ENCODE data around the gene PLXNA2. TPM values are rescaled to one million over a fixed set of nuclear protein-coding genes. Genes with fewer than 3 reads are reported as not detected.

PLXNA2 gene
- total RNA-seq, 4 donors from 2014 or later, result 12.2 to 45.7 (median 21.8) TPM

DNA sequence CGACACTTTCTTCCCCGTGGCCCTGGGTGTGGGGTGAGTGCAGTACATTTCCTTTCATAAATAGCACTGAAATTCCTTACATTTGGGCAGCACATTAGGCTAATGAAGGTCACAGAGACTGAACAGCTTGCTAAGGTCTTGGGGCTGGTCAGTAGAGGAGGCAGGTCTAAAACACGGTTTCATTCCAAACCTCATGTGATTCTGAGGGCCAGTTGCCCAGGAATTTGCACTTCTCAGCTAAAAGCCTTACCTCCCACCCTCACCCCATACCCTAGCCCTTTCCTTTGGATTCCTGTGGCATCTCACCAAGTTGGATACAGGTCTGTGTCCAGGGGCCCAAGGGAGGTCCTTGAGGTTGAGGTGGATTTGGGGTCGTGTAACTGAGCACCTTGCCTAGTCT is 185.4 kb downstream of the PLXNA2 start:
- Histone ChIP-seq H3K4me3 (replicated peaks in 1 of 3) (no peak overlapping the region), H3K27me3 (no peaks in the 10 kb centered on the region), H3K9me3 (no peaks in the 10 kb centered on the region), H3K4me1 (peaks cover 13 to 17% of the 10 kb centered on the region in 2 donors), H3K27ac (peak overlapping the region; percentile 41 to 77 (median 55)), H3K36me3 (no peaks in the 10 kb centered on the region)
- DNase-seq, result peak; percentile 26 to 60
- intact Hi-C loops (cut with DNase I), result loop anchor here (2.0 kb wide), 1 partner anchor 28 kb away; no protein-coding TSS in a partner anchor
- WGBS, 2 donors, result 67% methylated on average over 4 of the region's 4 CpGs
- TF ChIP-seq, protein P1, sequence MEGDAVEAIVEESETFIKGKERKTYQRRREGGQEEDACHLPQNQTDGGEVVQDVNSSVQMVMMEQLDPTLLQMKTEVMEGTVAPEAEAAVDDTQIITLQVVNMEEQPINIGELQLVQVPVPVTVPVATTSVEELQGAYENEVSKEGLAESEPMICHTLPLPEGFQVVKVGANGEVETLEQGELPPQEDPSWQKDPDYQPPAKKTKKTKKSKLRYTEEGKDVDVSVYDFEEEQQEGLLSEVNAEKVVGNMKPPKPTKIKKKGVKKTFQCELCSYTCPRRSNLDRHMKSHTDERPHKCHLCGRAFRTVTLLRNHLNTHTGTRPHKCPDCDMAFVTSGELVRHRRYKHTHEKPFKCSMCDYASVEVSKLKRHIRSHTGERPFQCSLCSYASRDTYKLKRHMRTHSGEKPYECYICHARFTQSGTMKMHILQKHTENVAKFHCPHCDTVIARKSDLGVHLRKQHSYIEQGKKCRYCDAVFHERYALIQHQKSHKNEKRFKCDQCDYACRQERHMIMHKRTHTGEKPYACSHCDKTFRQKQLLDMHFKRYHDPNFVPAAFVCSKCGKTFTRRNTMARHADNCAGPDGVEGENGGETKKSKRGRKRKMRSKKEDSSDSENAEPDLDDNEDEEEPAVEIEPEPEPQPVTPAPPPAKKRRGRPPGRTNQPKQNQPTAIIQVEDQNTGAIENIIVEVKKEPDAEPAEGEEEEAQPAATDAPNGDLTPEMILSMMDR (IDR thresholded peaks at IDR 0.05), result no peak
- no peak for TF ChIP-seq POLR2A (IDR thresholded peaks at IDR 0.05)

DNA sequence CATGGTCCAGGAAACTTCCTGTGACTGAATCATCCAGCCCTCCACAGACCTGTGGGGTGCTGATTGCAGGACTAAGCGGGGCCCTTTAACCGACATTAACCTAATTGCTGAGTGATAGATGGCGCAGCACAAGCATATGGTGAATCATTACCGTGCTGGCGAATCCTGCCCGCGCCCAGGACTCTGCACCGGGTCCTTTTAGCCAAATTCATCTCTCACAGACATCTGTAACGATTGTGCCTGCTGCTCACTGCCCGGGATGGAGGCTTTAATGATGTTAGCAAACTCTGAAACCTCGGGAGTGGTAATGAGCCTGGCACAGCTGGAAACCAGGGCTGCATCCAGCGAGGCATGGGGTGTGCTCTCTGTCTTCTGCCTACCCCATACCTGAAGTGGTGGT is 185.9 kb downstream of the PLXNA2 start:
- no peaks in the 10 kb centered on the region for H3K27me3 ChIP-seq
- TF ChIP-seq POLR2A (IDR thresholded peaks at IDR 0.05), result no peak
- TF ChIP-seq, protein P1 (IDR thresholded peaks at IDR 0.05), result no peak
- intact Hi-C loops (cut with DNase I), result loop anchor here (2.0 kb wide), 1 partner anchor 27 kb away; no protein-coding TSS in a partner anchor
- H3K9me3 ChIP-seq, result no peaks in the 10 kb centered on the region
- H3K27ac ChIP-seq, result peak overlapping the region in 2 of 3 donors; percentile 41 to 77
- DNase-seq, result no peak
- WGBS, 2 donors, result 92 to 94% methylated on average over 12 of the region's 12 CpGs
- H3K36me3 ChIP-seq, result no peaks in the 10 kb centered on the region
- peaks cover 13 to 17% of the 10 kb centered on the region in 2 donors for H3K4me1 ChIP-seq
- H3K4me3 ChIP-seq (replicated peaks in 1 of 3), result no peak overlapping the region

- TF ChIP-seq, protein P1 (IDR thresholded peaks at IDR 0.05), result no peak
- no peak for TF ChIP-seq POLR2A (IDR thresholded peaks at IDR 0.05)
These were observed 187.1 kb downstream of the PLXNA2 start for GRCh38 chr1:208057056-208057455.

GRCh38 chr1:208055535-208055934 is 188.6 kb downstream of the PLXNA2 start:
- WGBS, 2 donors, result 91 to 94% methylated on average over 11 of the region's 11 CpGs
- Histone ChIP-seq H3K4me3 (replicated peaks in 1 of 3) (no peak overlapping the region), H3K27me3 (no peaks in the 10 kb centered on the region), H3K27ac (no peak overlapping the region), H3K4me1 (peaks cover 12 to 13% of the 10 kb centered on the region in 2 donors), H3K9me3 (no peaks in the 10 kb centered on the region), H3K36me3 (peaks cover 0 to 21% of the 10 kb centered on the region in 2 donors)
- no peak for DNase-seq
- intact Hi-C loops (cut with DNase I), result no loop called here
- TF ChIP-seq, protein P1 (IDR thresholded peaks at IDR 0.05), result no peak
- TF ChIP-seq POLR2A (IDR thresholded peaks at IDR 0.05), result no peak

More at GRCh38 chr1:208057056-208057455, 187.1 kb downstream of the PLXNA2 start:
- Histone ChIP-seq H3K36me3 (peaks cover 0 to 6% of the 10 kb centered on the region in 2 donors), H3K4me3 (replicated peaks in 1 of 3) (no peak overlapping the region), H3K4me1 (peaks cover 13 to 17% of the 10 kb centered on the region in 2 donors), H3K9me3 (no peaks in the 10 kb centered on the region), H3K27me3 (no peaks in the 10 kb centered on the region), H3K27ac (no peak overlapping the region)
- intact Hi-C loops (cut with DNase I), result no loop called here
- WGBS, 2 donors, result 87 to 100% methylated on average over 2 of the region's 2 CpGs
- DNase-seq, result no peak

GRCh38 chr1:208054911-208055379 is 189.2 kb downstream of the PLXNA2 start:
- Histone ChIP-seq H3K36me3 (peaks cover 0 to 24% of the 10 kb centered on the region in 2 donors), H3K4me3 (replicated peaks in 1 of 3) (no peak overlapping the region), H3K27me3 (no peaks in the 10 kb centered on the region), H3K27ac (no peak overlapping the region), H3K4me1 (peaks cover 12 to 13% of the 10 kb centered on the region in 2 donors), H3K9me3 (no peaks in the 10 kb centered on the region)
- intact Hi-C loops (cut with DNase I), result no loop called here
- WGBS, 2 donors, result 86 to 91% methylated on average over 13 of the region's 13 CpGs
- DNase-seq, result no peak
- TF ChIP-seq, protein P1 (IDR thresholded peaks at IDR 0.05), result no peak
- no peak for TF ChIP-seq POLR2A (IDR thresholded peaks at IDR 0.05)
